Measurements from ENCODE around the gene MEPE.

The MEPE gene

DNA sequence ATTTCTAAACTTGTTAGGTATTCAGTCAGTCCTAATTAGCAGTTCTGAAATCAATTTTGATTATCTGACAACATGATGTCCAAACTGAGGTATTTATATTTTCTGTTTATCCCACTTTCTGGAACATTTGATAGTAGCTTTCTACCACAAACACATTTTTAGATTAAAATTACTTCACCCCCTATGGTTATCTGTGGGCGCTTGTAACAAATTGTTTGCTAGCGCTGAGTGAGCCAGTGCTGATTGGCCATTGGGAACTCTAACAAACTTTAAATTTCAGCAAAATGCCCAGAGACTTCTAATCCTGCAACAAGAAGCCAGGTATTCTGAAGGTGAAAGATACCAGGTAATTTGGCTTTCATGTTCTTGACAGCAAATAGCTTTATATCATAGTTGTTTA lies at the start of gene MEPE:
MEPE (plus strand) TSS at position 301 of the 400 bp plus-strand sequence. CDS start 1,746 bp downstream, outside the sequence.
- TF ChIP-seq, protein P1, sequence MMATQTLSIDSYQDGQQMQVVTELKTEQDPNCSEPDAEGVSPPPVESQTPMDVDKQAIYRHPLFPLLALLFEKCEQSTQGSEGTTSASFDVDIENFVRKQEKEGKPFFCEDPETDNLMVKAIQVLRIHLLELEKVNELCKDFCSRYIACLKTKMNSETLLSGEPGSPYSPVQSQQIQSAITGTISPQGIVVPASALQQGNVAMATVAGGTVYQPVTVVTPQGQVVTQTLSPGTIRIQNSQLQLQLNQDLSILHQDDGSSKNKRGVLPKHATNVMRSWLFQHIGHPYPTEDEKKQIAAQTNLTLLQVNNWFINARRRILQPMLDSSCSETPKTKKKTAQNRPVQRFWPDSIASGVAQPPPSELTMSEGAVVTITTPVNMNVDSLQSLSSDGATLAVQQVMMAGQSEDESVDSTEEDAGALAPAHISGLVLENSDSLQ (IDR thresholded peaks at IDR 0.05), result no peak
- no peak for TF ChIP-seq ARNT (IDR thresholded peaks at IDR 0.05)
- no peak for TF ChIP-seq L3MBTL2 (conservative IDR thresholded peaks at IDR 0.05)
- TF ChIP-seq FOXM1 (IDR thresholded peaks at IDR 0.05; ENCODE audit: borderline replicate concordance), result no peak
- TF ChIP-seq FOXA1 (IDR thresholded peaks at IDR 0.05), result no peak
- no peak for TF ChIP-seq LEF1 (IDR thresholded peaks at IDR 0.05; ENCODE audit: borderline replicate concordance)
- no peak for TF ChIP-seq BHLHE40 (IDR thresholded peaks at IDR 0.05; ENCODE audit: borderline replicate concordance)
- TF ChIP-seq SUZ12 (IDR thresholded peaks at IDR 0.05), result no peak
- TF ChIP-seq CTBP1 (IDR thresholded peaks at IDR 0.05; ENCODE audit: borderline replicate concordance), result no peak
- TF ChIP-seq HDGF (IDR thresholded peaks at IDR 0.05; ENCODE audit: borderline replicate concordance), result no peak
- no peak for TF ChIP-seq ELF4 (IDR thresholded peaks at IDR 0.05)
- no peak for TF ChIP-seq SP1 (IDR thresholded peaks at IDR 0.05)
- TF ChIP-seq TARDBP (IDR thresholded peaks at IDR 0.05), result no peak
- TF ChIP-seq ZNF384 (IDR thresholded peaks at IDR 0.05), result no peak
- no peak for TF ChIP-seq FOXK2 (IDR thresholded peaks at IDR 0.05)
- no peak for TF ChIP-seq NFRKB (IDR thresholded peaks at IDR 0.05)
- no peak for DNase-seq (ENCODE audit: extremely low spot score)
- ChIA-PET POLR2A (no interaction called here), CTCF (no interaction called here)

DNA sequence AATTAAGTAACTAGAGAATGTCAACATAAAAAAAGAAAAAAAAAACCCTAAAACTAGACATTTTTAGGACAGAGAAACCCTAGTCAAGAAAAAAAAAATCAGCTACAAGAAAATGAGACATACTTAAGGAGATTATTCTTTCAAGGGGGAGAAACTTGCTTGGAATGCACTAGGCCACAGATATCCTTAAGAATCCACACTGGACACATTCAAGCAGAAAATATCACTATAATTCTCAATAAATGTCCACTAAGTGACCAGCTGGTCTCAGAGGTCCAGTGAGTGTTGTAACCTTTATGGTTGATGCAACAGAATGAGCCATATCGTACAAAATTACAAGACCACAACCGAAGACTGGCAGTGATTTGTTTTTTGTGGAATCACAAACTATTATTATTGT lies 49.0 kb upstream of the MEPE start:
- DNase-seq (ENCODE audit: extremely low spot score), result no peak
- ChIA-PET CTCF (no interaction called here), POLR2A (no interaction called here)
- TF ChIP-seq FOXK2 (IDR thresholded peaks at IDR 0.05), result no peak

GRCh38 chr4:87785731-87786509 lies 46.8 kb upstream of the MEPE start:
- TF ChIP-seq L3MBTL2 (conservative IDR thresholded peaks at IDR 0.05) (no peak), FOXA1 (IDR thresholded peaks at IDR 0.05) (no peak), ZNF384 (IDR thresholded peaks at IDR 0.05) (no peak), HDGF (IDR thresholded peaks at IDR 0.05; ENCODE audit: borderline replicate concordance) (no peak), FOXK2 (IDR thresholded peaks at IDR 0.05) (no peak), ELF4 (IDR thresholded peaks at IDR 0.05) (no peak), CTBP1 (IDR thresholded peaks at IDR 0.05; ENCODE audit: borderline replicate concordance) (no peak), TARDBP (IDR thresholded peaks at IDR 0.05) (no peak), BHLHE40 (IDR thresholded peaks at IDR 0.05; ENCODE audit: borderline replicate concordance) (no peak), NFRKB (IDR thresholded peaks at IDR 0.05) (no peak), LEF1 (IDR thresholded peaks at IDR 0.05; ENCODE audit: borderline replicate concordance) (no peak)
- no peak for DNase-seq (ENCODE audit: extremely low spot score)
- POLR2A ChIA-PET, result no interaction called here
- CTCF ChIA-PET, result no interaction called here

DNA sequence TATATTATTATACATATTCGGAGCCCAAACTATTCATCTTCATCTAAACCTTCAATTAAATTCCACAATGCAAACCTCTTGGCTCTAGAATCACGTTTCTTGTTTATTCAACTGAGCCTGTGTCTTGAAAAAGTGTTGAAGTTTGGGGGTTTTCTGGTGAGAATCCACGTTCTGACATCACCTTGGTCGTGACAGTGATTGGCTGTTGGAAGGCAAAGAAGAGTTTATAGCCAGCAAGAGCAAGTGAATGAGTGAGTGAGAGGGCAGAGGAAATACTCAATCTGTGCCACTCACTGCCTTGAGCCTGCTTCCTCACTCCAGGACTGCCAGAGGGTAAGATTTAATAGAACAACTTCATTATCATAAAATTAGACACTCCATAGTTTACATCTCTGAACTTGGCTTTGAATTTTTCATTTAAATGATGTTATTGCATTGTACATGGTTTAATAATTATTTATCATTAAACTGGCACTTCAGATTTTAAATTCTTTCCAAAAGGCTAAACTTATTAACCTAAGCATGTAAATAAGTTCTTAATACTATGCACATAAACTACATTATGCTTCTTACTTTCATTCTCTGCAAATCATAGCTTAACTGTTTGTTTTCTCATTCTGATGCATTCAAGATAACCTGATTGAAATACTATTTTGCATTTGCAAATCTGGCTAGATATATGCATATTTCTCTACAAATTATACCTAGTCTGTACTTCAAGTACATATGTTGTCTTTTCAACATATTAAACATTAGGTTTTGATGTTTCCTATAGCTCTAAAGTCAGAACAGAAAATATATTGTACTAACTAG lies 33.3 kb upstream of the MEPE start, which contains the start of gene IBSP:
IBSP (plus strand) TSS at position 254 of the 813 bp plus-strand sequence. CDS start 2,808 bp downstream, outside the sequence.
- CTCF ChIA-PET, result no interaction called here
- POLR2A ChIA-PET, result no interaction called here
- no peak for DNase-seq (ENCODE audit: extremely low spot score)
- TF ChIP-seq FOXK2 (IDR thresholded peaks at IDR 0.05) (no peak), FOXM1 (IDR thresholded peaks at IDR 0.05; ENCODE audit: borderline replicate concordance) (no peak), SP1 (IDR thresholded peaks at IDR 0.05) (no peak), LEF1 (IDR thresholded peaks at IDR 0.05; ENCODE audit: borderline replicate concordance) (no peak), ARNT (IDR thresholded peaks at IDR 0.05) (no peak), L3MBTL2 (conservative IDR thresholded peaks at IDR 0.05) (no peak), HDGF (IDR thresholded peaks at IDR 0.05; ENCODE audit: borderline replicate concordance) (no peak), FOXA1 (IDR thresholded peaks at IDR 0.05) (no peak), NFRKB (IDR thresholded peaks at IDR 0.05) (no peak), SUZ12 (IDR thresholded peaks at IDR 0.05) (no peak), ZNF384 (IDR thresholded peaks at IDR 0.05) (no peak), ELF4 (IDR thresholded peaks at IDR 0.05) (no peak)
- TF ChIP-seq, protein P1 (IDR thresholded peaks at IDR 0.05), result no peak

- DNase-seq (ENCODE audit: extremely low spot score), result no peak
- CTCF ChIA-PET, result no interaction called here
Measured at GRCh38 chr4:87802858-87803257, 29.9 kb upstream of the MEPE start.

GRCh38 chr4:87803421-87803820 lies 29.3 kb upstream of the MEPE start:
- POLR2A ChIA-PET, result no interaction called here
- DNase-seq (ENCODE audit: extremely low spot score), result no peak
- CTCF ChIA-PET, result no interaction called here
- TF ChIP-seq CTBP1 (IDR thresholded peaks at IDR 0.05; ENCODE audit: borderline replicate concordance) (no peak), NFRKB (IDR thresholded peaks at IDR 0.05) (no peak), TARDBP (IDR thresholded peaks at IDR 0.05) (no peak), HDGF (IDR thresholded peaks at IDR 0.05; ENCODE audit: borderline replicate concordance) (no peak), FOXA1 (IDR thresholded peaks at IDR 0.05) (no peak), SUZ12 (IDR thresholded peaks at IDR 0.05) (no peak), LEF1 (IDR thresholded peaks at IDR 0.05; ENCODE audit: borderline replicate concordance) (no peak), BHLHE40 (IDR thresholded peaks at IDR 0.05; ENCODE audit: borderline replicate concordance) (no peak)
- TF ChIP-seq, protein P1 (IDR thresholded peaks at IDR 0.05), result no peak

More at GRCh38 chr4:87802858-87803257, 29.9 kb upstream of the MEPE start:
- POLR2A ChIA-PET, result no interaction called here
- TF ChIP-seq ELF4 (IDR thresholded peaks at IDR 0.05), result no peak
